Activated CD4-positive, CD25-positive, alpha-beta regulatory T cell treated with anti-CD3 and anti-CD28 coated beads, Interleukin-2, amount 50 U/mL, for 72 hours (primary cell): Measurements from ENCODE around the gene CDKAL1.
A peak's percentile ranks its signal among the peaks of the same experiment; 100 is the strongest.

Source experiments
- DNase-seq: peaks from one replicate; pipeline ENCODE4 v3.0.0; 2021

Gene CDKAL1

GRCh38 chr6:20850686-20851416 lies 316.6 kb downstream of the CDKAL1 start:
- DNase-seq = no peak

DNA sequence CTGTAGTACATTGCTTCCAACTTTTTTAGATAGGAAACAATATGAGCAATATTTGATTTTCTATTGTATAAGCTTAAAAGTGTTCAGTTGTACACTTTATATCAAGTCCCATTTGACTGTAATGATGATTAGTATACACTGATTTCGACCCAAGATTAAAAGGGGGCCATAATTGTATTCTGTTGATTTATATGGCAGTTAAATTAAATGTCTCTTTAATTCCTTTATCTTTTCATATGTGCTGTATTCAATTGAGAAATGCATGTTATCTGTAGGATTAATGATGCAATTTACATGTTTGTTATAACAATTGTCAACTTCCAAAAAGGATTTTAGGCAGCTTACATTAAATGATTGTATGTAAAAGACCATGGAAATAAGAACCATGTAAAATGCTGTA lies 317.5 kb downstream of the CDKAL1 start:
- no peak for DNase-seq

GRCh38 chr6:20853828-20854227 lies 319.6 kb downstream of the CDKAL1 start:
- no peak for DNase-seq

- DNase-seq = no peak
These were observed 322.5 kb downstream of the CDKAL1 start for GRCh38 chr6:20856681-20857288.

GRCh38 chr6:20861481-20861880 lies 327.2 kb downstream of the CDKAL1 start:
- DNase-seq = no peak

DNA sequence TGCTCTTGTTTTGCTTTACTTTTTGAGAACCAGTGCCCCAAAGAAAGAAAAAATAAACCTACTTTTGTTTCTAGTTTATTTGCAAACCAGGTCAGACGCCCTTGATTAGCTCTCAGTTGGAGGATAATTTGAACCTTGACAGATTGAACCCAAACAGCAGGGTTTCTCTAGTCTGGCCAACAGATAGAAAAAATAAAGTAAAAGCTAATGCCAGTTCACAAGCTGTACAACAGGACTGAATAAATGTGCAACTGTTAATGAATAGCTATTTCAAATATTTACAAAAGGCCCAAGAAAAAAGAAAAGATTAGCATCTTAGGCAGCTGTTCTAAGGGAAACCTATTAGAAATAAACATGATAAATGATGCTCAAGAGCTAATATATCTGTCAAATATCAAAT lies 331.8 kb downstream of the CDKAL1 start:
- DNase-seq = no peak

DNA sequence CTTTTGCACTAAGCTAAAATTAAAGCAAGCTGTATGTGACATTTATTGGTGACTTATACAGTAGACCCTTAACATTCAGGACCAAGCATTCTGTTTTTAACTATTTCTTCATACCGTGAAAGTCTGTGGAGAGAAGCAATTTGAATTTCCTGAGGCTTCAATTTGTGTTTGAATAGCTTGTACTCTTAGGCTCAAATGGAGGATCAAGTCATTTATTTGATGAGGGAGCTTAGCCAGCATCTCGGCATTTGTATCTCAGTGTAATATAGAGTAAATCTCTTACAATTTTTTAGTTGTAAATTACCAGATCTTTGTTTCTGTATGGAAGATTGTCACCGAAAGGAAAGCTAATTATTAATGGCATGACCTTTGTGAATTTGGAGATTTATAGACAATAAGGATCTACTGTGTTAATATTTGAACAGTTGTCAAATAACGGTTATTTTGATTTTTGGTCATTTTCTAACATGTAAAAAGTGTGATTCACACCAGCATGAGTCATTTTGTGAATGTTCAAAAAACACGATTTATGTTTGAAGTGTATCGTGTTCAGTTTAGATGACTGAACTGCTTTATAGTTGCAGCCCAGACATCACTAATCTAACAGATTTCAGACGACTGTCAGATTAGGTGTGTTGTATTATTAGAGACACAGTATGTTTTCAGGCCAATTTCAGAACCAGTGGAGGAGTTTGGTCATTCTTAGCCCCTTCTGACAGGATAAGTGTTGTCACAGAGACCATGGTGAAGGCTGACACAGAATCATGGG lies 332.9 kb downstream of the CDKAL1 start:
- DNase-seq = no peak

- no peak for DNase-seq
These were observed 334.3 kb downstream of the CDKAL1 start for GRCh38 chr6:20868397-20869096.

DNA sequence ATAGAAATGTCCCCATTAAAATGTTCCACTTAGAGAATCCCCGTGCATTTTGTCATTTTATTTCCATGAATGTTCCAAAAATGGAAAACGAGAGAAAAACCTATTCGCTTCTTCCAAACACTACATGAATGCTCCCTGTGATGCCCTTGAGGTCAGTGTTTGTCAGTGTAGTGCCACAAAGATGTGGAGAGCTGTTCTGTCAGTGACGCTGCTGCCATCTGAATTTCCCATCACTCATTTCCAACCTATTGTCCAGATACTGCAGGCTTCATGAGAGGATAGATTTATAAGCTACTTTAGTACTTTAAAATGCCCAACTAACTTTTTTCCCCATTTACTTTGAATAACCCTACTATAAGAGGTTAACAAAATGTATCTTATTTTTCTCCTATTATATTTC lies 335.8 kb downstream of the CDKAL1 start:
- no peak for DNase-seq

- DNase-seq = no peak
These were observed 336.2 kb downstream of the CDKAL1 start for GRCh38 chr6:20870493-20870892.

- no peak for DNase-seq
These were observed 339.4 kb downstream of the CDKAL1 start for GRCh38 chr6:20873425-20874190.

GRCh38 chr6:20875369-20875963 lies 341.2 kb downstream of the CDKAL1 start:
- no peak for DNase-seq

- DNase-seq = no peak
These were observed 341.8 kb downstream of the CDKAL1 start for GRCh38 chr6:20876036-20876435.

- no peak for DNase-seq
These were observed 342.3 kb downstream of the CDKAL1 start for GRCh38 chr6:20876561-20876960.

DNA sequence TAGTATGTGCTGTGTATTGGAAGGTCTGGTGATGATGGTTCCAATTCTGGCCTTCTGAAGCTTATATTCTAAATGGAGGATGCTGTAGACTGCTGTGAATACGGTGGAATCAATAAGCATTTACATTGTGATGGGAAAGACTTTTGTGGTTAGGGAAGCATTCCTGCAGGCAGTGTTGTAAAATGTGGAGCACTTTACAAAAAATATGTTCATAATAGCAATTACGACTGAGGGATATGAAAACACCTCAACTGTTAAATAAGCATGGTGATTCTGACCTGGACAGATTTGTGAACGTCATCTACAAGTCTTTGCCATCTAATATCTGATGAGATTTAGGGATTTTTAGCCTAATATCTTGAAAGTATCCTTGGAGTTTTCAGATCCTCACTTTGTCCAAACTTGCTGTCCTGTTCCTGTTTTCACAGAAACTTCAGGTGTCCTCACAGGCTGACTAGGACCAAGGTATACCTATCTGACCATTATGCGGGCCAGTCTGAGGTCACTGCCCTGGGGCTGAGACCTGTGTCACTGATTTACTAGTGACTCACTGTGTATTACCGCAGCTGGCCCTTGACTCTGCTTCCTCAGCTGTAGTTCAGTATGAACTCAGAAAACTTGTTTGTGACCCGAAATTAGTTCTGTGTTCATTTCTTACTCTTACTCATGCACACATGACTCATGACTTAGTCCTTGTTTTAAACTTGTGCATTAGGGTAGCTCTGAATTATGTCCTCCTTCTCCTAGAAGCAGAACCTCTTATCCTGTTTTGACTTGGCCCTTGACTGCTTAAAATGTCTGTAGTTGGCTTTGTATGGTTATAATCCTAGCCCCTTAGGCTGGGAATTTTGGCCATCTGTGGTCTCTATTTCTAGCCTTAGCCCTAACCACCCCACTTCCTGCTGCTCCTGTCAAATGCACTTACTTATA lies 343.0 kb downstream of the CDKAL1 start:
- DNase-seq = peak; percentile 37

- no peak for DNase-seq
These were observed 344.9 kb downstream of the CDKAL1 start for GRCh38 chr6:20879121-20879520.

- no peak for DNase-seq
These were observed 345.3 kb downstream of the CDKAL1 start for GRCh38 chr6:20879526-20879925.

- no peak for DNase-seq
These were observed 347.1 kb downstream of the CDKAL1 start for GRCh38 chr6:20881365-20881764.

- no peak for DNase-seq
These were observed 347.8 kb downstream of the CDKAL1 start for GRCh38 chr6:20882014-20882413.

DNA sequence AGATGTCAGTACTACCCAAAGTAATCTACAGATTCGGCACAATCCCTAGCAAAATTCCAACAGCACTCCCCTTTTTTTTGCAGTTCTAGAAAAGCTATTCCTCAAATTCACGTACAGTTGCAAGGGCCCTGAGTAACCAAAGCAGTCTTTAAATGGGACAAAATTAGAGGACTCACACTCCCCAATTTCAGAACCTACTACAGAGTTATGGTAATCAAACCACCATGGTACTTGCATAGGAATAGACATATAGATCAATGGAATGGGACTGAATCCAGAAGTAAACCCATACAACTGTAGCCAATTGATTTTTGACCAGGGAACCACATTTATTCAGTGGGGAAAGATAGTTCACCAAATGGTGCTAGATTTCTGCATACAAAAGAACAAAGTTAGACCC lies 350.8 kb downstream of the CDKAL1 start:
- no peak for DNase-seq

- no peak for DNase-seq
These were observed 356.9 kb downstream of the CDKAL1 start for GRCh38 chr6:20891161-20891560.
